Endothelial cell (in vitro differentiated cells): ENCODE results near the gene ADGRD2. TPM values are rescaled to one million over a fixed set of nuclear protein-coding genes. Genes with fewer than 3 reads are reported as not detected.

Experiments used
- DNase-seq: peaks from one replicate; pipeline ENCODE4 v3.0.0; 2021; ENCODE audit warnings: low spot score
- H3K27ac Mint-ChIP-seq: one replicate; pipeline ENCODE4 v1.8.0; 2021; ENCODE audit warnings: mixed read lengths, inconsistent platforms; ENCODE audit not compliant: unreplicated experiment
- H3K27me3 Mint-ChIP-seq: one replicate; pipeline ENCODE4 v1.8.0; 2021; ENCODE audit warnings: mild to moderate bottlenecking, moderate library complexity, mixed read lengths, inconsistent platforms; ENCODE audit not compliant: unreplicated experiment
- H3K36me3 Mint-ChIP-seq: one replicate; pipeline ENCODE4 v1.8.0; 2021; ENCODE audit warnings: mild to moderate bottlenecking, low read depth, mixed read lengths, inconsistent platforms; ENCODE audit not compliant: unreplicated experiment
- H3K4me1 Mint-ChIP-seq: one replicate; pipeline ENCODE4 v1.8.0; 2021; ENCODE audit warnings: mild to moderate bottlenecking, mixed read lengths, inconsistent platforms; ENCODE audit not compliant: unreplicated experiment
- H3K4me3 Mint-ChIP-seq: one replicate; pipeline ENCODE4 v1.8.0; 2021; ENCODE audit warnings: mild to moderate bottlenecking, mixed read lengths, inconsistent platforms; ENCODE audit not compliant: unreplicated experiment
- H3K9me3 Mint-ChIP-seq: one replicate; pipeline ENCODE4 v1.8.0; 2021; ENCODE audit warnings: mixed read lengths, inconsistent platforms; ENCODE audit not compliant: unreplicated experiment
- CTCF ChIP-seq: fragments of 200-600 bp; sonication (generic); IDR thresholded peaks from one replicate; pipeline ENCODE4 v1.5.0; 2021; ENCODE audit warnings: antibody characterized with exemption; ENCODE audit not compliant: unreplicated experiment
- total RNA-seq: library from RNA; stranded (reverse); fragmentation: NEBNext Ultra II Directional; extraction: Animal tissue kit (Norgen Biotek cat#: 25700); gene quantifications from one replicate; pipeline ENCODE4 v1.2.1, GENCODE V29; 2021; ENCODE audit not compliant: unreplicated experiment

The ADGRD2 gene
- total RNA-seq, 1 donor from 2014 or later = not detected

GRCh38 chr9:124441291-124441690 lies 9.0 kb upstream of the ADGRD2 start:
- Mint-ChIP-seq H3K4me1 (no peaks in the 10 kb centered on the region), H3K27me3 (peaks cover 11% of the 10 kb centered on the region), H3K27ac (no peak overlapping the region), H3K9me3 (no peaks in the 10 kb centered on the region), H3K4me3 (no peak overlapping the region), H3K36me3 (peaks cover 4% of the 10 kb centered on the region)
- no peak for DNase-seq
- no peak for TF ChIP-seq CTCF

GRCh38 chr9:124442379-124442778 lies 7.9 kb upstream of the ADGRD2 start:
- no peaks in the 10 kb centered on the region for H3K4me1 Mint-ChIP-seq
- DNase-seq = no peak
- H3K9me3 Mint-ChIP-seq = no peaks in the 10 kb centered on the region
- H3K36me3 Mint-ChIP-seq = peaks cover 4% of the 10 kb centered on the region
- no peak for TF ChIP-seq CTCF
- no peak overlapping the region for H3K27ac Mint-ChIP-seq
- H3K27me3 Mint-ChIP-seq = peaks cover 9% of the 10 kb centered on the region
- H3K4me3 Mint-ChIP-seq = no peak overlapping the region

DNA sequence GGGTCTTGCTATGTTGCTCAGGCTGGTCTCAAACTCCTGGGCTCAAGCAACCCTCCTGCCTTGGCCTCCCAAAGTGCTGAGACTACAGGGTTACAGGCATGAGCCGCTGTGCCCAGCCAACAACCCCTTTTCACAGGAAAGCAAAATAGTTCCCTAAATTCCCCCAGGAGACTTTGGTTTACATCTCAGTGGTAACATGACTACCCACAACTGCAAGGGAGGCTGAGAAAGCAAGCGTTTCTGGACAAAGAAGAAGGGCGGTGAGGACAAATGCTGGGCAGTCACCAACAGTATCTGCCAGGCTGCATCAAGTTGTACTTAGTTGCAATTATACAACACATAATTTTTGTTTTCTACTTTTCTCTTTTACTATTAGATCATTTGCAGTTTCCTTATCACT lies 7.4 kb upstream of the ADGRD2 start:
- H3K4me1 Mint-ChIP-seq = no peaks in the 10 kb centered on the region
- H3K27me3 Mint-ChIP-seq = peaks cover 9% of the 10 kb centered on the region
- H3K36me3 Mint-ChIP-seq = peaks cover 4% of the 10 kb centered on the region
- H3K4me3 Mint-ChIP-seq = no peak overlapping the region
- H3K9me3 Mint-ChIP-seq = no peaks in the 10 kb centered on the region
- no peak overlapping the region for H3K27ac Mint-ChIP-seq
- no peak for TF ChIP-seq CTCF
- DNase-seq = no peak

DNA sequence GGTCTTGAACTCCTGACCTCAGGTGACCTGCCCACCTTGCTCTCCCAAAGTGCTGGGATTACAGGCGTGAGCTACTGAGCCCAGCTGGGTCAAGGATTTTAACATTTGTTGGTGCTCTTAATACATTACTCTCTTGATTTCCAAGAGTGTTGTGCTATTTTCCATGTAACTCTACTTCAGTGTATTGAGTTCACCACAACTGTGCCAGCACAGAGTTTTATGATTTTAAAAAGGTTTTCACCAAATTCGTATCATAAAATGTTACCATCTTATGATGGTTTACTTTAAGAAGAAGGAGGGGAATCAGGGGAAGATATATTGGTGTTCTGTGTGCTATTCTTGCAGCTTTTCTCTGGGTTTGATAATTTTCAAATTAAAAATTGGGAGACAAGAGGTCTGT lies 6.6 kb upstream of the ADGRD2 start:
- H3K4me1 Mint-ChIP-seq = no peaks in the 10 kb centered on the region
- peaks cover 4% of the 10 kb centered on the region for H3K36me3 Mint-ChIP-seq

DNA sequence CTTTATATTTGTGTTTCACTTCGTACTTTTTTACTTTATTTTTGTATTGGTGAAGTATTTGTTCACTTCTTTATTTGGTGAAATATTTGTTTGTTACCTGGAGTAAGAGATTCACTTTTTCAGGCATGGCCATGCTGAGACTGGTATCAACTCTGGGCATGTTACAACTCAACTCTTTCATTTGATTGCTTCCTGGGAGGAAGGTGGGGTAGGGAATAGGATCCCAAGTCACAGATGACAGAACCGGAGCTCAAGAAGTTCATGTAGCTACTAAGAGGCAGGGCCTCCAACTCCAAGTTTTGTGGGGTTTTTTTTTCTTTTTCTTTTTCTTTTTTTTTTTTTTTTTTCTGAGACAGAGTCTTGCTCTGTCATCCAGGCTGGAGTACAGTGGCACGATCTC lies 6.1 kb upstream of the ADGRD2 start:
- Mint-ChIP-seq H3K9me3 (no peaks in the 10 kb centered on the region), H3K4me1 (no peaks in the 10 kb centered on the region), H3K27ac (no peak overlapping the region), H3K27me3 (peaks cover 7% of the 10 kb centered on the region), H3K4me3 (no peak overlapping the region), H3K36me3 (peaks cover 4% of the 10 kb centered on the region)
- no peak for DNase-seq
- TF ChIP-seq CTCF = no peak

More for the DNA sequence above, 6.6 kb upstream of the ADGRD2 start:
- Mint-ChIP-seq H3K27ac (no peak overlapping the region), H3K4me3 (no peak overlapping the region), H3K27me3 (peaks cover 7% of the 10 kb centered on the region), H3K9me3 (no peaks in the 10 kb centered on the region)
- DNase-seq = no peak
- no peak for TF ChIP-seq CTCF
